ENCODE measurements around the gene PRXL2B.

DNA sequence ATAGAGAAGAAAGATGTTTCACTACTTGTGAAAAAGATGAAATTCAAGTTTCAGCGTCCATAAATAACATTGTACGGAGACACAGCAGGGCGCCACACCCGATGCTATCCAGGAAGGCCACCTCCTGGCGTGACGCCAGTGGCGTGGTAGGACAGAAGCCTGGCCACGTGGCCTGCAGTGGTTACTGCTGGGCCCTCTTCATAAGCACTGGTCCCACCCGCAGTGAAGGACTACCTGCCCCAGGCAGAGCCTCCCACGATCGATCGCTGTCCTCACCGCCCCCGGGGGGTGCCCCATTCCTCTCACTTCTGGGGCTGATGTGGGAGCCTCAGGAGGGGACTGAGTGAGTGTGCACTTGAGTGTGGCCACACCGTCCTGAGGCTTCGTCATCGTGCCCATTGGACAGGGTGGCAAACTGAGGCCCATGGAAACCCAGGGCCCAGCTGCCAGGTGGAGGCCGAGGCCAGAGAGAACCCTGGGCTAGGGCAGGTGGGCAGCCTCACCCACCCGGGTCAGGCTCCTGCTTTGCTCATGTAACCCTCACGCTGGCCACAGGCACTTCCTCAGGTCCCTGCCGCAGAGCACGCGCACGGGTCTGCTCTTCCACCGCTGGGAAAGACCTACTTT is 44.8 kb upstream of the PRXL2B start:
- TF ChIP-seq, protein P1, sequence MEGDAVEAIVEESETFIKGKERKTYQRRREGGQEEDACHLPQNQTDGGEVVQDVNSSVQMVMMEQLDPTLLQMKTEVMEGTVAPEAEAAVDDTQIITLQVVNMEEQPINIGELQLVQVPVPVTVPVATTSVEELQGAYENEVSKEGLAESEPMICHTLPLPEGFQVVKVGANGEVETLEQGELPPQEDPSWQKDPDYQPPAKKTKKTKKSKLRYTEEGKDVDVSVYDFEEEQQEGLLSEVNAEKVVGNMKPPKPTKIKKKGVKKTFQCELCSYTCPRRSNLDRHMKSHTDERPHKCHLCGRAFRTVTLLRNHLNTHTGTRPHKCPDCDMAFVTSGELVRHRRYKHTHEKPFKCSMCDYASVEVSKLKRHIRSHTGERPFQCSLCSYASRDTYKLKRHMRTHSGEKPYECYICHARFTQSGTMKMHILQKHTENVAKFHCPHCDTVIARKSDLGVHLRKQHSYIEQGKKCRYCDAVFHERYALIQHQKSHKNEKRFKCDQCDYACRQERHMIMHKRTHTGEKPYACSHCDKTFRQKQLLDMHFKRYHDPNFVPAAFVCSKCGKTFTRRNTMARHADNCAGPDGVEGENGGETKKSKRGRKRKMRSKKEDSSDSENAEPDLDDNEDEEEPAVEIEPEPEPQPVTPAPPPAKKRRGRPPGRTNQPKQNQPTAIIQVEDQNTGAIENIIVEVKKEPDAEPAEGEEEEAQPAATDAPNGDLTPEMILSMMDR (IDR thresholded peaks at IDR 0.05; ENCODE audit: insufficient read depth, low read length), result no peak
- no peak for TF ChIP-seq GABPA (IDR thresholded peaks at IDR 0.05; ENCODE audit: low read depth)
- TF ChIP-seq POLR2AphosphoS5 (IDR thresholded peaks at IDR 0.05; ENCODE audit: low read depth), result no peak
- TF ChIP-seq, protein P2, sequence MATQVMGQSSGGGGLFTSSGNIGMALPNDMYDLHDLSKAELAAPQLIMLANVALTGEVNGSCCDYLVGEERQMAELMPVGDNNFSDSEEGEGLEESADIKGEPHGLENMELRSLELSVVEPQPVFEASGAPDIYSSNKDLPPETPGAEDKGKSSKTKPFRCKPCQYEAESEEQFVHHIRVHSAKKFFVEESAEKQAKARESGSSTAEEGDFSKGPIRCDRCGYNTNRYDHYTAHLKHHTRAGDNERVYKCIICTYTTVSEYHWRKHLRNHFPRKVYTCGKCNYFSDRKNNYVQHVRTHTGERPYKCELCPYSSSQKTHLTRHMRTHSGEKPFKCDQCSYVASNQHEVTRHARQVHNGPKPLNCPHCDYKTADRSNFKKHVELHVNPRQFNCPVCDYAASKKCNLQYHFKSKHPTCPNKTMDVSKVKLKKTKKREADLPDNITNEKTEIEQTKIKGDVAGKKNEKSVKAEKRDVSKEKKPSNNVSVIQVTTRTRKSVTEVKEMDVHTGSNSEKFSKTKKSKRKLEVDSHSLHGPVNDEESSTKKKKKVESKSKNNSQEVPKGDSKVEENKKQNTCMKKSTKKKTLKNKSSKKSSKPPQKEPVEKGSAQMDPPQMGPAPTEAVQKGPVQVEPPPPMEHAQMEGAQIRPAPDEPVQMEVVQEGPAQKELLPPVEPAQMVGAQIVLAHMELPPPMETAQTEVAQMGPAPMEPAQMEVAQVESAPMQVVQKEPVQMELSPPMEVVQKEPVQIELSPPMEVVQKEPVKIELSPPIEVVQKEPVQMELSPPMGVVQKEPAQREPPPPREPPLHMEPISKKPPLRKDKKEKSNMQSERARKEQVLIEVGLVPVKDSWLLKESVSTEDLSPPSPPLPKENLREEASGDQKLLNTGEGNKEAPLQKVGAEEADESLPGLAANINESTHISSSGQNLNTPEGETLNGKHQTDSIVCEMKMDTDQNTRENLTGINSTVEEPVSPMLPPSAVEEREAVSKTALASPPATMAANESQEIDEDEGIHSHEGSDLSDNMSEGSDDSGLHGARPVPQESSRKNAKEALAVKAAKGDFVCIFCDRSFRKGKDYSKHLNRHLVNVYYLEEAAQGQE (IDR thresholded peaks at IDR 0.05; ENCODE audit: insufficient replicate concordance, low read depth), result no peak
- no peak for TF ChIP-seq SPI1 (IDR thresholded peaks at IDR 0.05; ENCODE audit: borderline replicate concordance, low read depth)
